Measurements from ENCODE around the gene POLR1G.

DNA sequence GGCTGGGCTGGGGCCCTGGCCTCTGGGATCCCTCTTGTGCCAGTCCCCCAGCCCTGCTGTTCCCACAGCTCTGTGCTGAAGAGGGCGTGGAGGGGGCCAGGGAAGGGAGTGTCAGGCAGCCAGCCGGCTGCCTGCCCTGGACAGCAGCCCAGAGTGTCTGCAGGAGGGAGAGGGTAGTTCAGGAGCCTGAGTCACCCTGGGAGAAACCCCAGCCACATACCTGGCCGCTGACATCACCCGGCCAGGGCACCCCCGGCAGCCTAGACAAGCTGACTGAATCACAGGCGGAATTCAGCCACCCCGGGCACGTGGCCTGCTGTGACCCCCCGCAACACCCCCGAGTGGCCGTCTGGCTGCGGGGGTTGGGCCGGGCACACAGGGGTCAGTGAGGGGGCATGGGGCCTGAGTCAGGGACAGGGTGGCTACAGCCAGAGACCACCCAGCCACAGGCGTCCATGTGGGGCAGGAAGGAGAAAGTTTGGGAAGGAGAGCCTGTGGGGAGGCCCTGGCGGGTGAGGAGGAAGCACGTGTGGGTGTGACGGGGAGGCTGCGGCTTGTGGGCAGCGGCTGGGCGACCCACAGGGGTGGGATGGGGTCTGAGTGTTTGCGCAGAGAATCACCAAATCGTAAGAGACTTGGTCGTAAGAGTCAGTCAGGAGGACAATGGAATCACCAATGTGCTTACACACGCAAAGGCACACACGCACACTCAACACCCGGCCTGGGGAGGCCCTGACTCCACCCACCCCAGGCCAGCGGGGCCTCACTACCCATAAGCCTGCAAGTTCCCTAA lies 49.5 kb downstream of the POLR1G start:
- no peak for TF ChIP-seq POLR2A (IDR thresholded peaks at IDR 0.05)
- TF ChIP-seq, protein P1, sequence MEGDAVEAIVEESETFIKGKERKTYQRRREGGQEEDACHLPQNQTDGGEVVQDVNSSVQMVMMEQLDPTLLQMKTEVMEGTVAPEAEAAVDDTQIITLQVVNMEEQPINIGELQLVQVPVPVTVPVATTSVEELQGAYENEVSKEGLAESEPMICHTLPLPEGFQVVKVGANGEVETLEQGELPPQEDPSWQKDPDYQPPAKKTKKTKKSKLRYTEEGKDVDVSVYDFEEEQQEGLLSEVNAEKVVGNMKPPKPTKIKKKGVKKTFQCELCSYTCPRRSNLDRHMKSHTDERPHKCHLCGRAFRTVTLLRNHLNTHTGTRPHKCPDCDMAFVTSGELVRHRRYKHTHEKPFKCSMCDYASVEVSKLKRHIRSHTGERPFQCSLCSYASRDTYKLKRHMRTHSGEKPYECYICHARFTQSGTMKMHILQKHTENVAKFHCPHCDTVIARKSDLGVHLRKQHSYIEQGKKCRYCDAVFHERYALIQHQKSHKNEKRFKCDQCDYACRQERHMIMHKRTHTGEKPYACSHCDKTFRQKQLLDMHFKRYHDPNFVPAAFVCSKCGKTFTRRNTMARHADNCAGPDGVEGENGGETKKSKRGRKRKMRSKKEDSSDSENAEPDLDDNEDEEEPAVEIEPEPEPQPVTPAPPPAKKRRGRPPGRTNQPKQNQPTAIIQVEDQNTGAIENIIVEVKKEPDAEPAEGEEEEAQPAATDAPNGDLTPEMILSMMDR (IDR thresholded peaks at IDR 0.05) = peak in 1 of 3 donors; percentile 44

Measured in lower leg skin (tissue), 3 donors.